HepG2 (cell line): ENCODE data around the gene WFDC5. TPM values are rescaled to one million over a fixed set of nuclear protein-coding genes. Genes with fewer than 3 reads are reported as not detected.

Experiments
- ATAC-seq: fragments of 200-7000 bp; cut with Tn5 transposase; 3 replicates; pipeline ENCODE4 v1.9.1; 2020; ENCODE audit warnings: mild to moderate bottlenecking, moderate library complexity
- BruUV-seq: library from RNA; stranded (reverse); fragments of 400-500 nt; replicated peaks from 2 replicates; lab custom pipeline; 2021; lab: Mats Ljungman, UMichigan
- CTCF ChIA-PET: fragments of 300-600 bp; formaldehyde crosslinking; extraction: SDS; loops from one replicate; lab custom pipeline; 2021; ENCODE audit warnings: low total read pairs, inconsistent platforms, low intra/inter-chr PET ratio; lab: Yijun Ruan, JAX
- POLR2A ChIA-PET: fragments of 350-600 bp; sonication (Branson Sonifier 250); formaldehyde crosslinking; loops from one replicate; lab custom pipeline; 2020; ENCODE audit warnings: antibody characterized with exemption, inconsistent platforms; lab: Yijun Ruan, JAX
- DNase-seq: peaks from one replicate; pipeline ENCODE4 v3.0.0-alpha.2; 2015; ENCODE audit warnings: low spot score
- FAIRE-seq: peaks from 3 replicates; lab custom pipeline; 2011; peaks lifted over from hg19 to GRCh38; lab: Jason Lieb, UNC
- H2AFZ ChIP-seq: one replicate; pipeline ENCODE4 v1.6.1; 2011; ENCODE audit warnings: low read length, inconsistent platforms
- H3K27ac ChIP-seq: fragments of 300-600 bp; 3 replicates; pipeline ENCODE4 v1.8.0; 2011; ENCODE audit warnings: mixed run types, mild to moderate bottlenecking, mixed read lengths, low read length, inconsistent platforms; ENCODE audit not compliant: insufficient read depth; ENCODE audit errors: extremely low read length
- H3K27me3 ChIP-seq, 2 experiments: fragments of 200-600 bp in 1 of 2; 2 replicates in 1 of 2; 3 replicates in 1 of 2; pipeline versions ENCODE4 v1.6.0 to v1.8.0; 2011; ENCODE audit warnings: low read length in 2 of 2, mild to moderate bottlenecking in 2 of 2, moderate library complexity in 2 of 2, inconsistent platforms in 1 of 2; ENCODE audit not compliant: insufficient read depth in 2 of 2, control insufficient read depth in 1 of 2
- H3K36me3 ChIP-seq, 2 experiments: fragments of 200-600 bp in 1 of 2; replicated peaks in 1 of 2; 2 replicates in 1 of 2; 3 replicates in 1 of 2; pipeline versions ENCODE4 v1.5.1 to v1.8.0; 2011; ENCODE audit warnings: low read length in 2 of 2, inconsistent platforms in 1 of 2; ENCODE audit not compliant: insufficient read depth in 2 of 2, control insufficient read depth in 1 of 2
- H3K4me1 ChIP-seq: 2 replicates; pipeline ENCODE4 v1.5.1; 2012; ENCODE audit warnings: low read length, inconsistent platforms; ENCODE audit not compliant: insufficient read depth
- H3K4me2 ChIP-seq: 2 replicates; pipeline ENCODE4 v1.6.0; 2011; ENCODE audit warnings: low read depth, low read length, inconsistent platforms
- H3K4me3 ChIP-seq, 3 experiments: fragments of 200-600 bp in 1 of 3; sonication (generic), shearing (Covaris generic) in 1 of 3; replicated peaks in 1 of 3; 2 replicates each; pipeline ENCODE4 v1.5.1; 2011 to 2016; ENCODE audit warnings: low read length in 3 of 3, inconsistent platforms in 2 of 3, low read depth in 2 of 3, mild to moderate bottlenecking in 2 of 3, control low read depth in 1 of 3, mixed read lengths in 1 of 3; ENCODE audit not compliant: insufficient read depth in 1 of 3
- H3K79me2 ChIP-seq: one replicate; pipeline ENCODE4 v1.6.1; 2011; ENCODE audit warnings: low read length, inconsistent platforms; ENCODE audit not compliant: insufficient read depth
- H3K9ac ChIP-seq: 2 replicates; pipeline ENCODE4 v1.6.0; 2011; ENCODE audit warnings: mild to moderate bottlenecking, low read depth, low read length, inconsistent platforms; ENCODE audit not compliant: insufficient read depth
- H3K9me3 ChIP-seq: 2 replicates; pipeline ENCODE4 v1.5.1; 2012; ENCODE audit warnings: mild to moderate bottlenecking, low read length
- H4K20me1 ChIP-seq: 2 replicates; pipeline ENCODE4 v1.6.0; 2011; ENCODE audit warnings: inconsistent platforms, mild to moderate bottlenecking, low read length, moderate library complexity; ENCODE audit not compliant: insufficient read depth
- AHR ChIP-seq: IDR thresholded peaks from 2 replicates; pipeline ENCODE4 v1.6.1; 2018; ENCODE audit warnings: missing genetic modification reagents, missing compliant biosample characterization
- CAMTA2 ChIP-seq: sonication (generic); formaldehyde crosslinking; IDR thresholded peaks from 2 replicates; pipeline ENCODE4 v1.4.0; 2020; ENCODE audit warnings: mild to moderate bottlenecking, missing genetic modification reagents, borderline replicate concordance
- DRAP1 ChIP-seq: IDR thresholded peaks from 2 replicates; pipeline ENCODE4 v1.6.1; 2016; ENCODE audit warnings: missing genetic modification reagents, missing compliant biosample characterization
- FOSL2 ChIP-seq: sonication (generic); formaldehyde crosslinking; IDR thresholded peaks from 2 replicates; pipeline ENCODE4 v1.4.0; 2020; ENCODE audit warnings: missing genetic modification reagents
- HOXA7 ChIP-seq: sonication (generic); formaldehyde crosslinking; IDR thresholded peaks from 2 replicates; pipeline ENCODE4 v1.8.1; 2022; ENCODE audit warnings: mild to moderate bottlenecking, missing genetic modification reagents, moderate library complexity
- KLF12 ChIP-seq: sonication (generic); formaldehyde crosslinking; IDR thresholded peaks from 2 replicates; pipeline ENCODE4 v1.4.0; 2020; ENCODE audit warnings: missing genetic modification reagents, borderline replicate concordance
- MNT ChIP-seq: fragments of 450-650 bp; IDR thresholded peaks from 2 replicates; pipeline ENCODE4 v1.6.1; 2016
- MTF1 ChIP-seq: sonication (generic); formaldehyde crosslinking; IDR thresholded peaks from 2 replicates; pipeline ENCODE4 v1.5.0; 2020; ENCODE audit warnings: missing genetic modification reagents
- MXD4 ChIP-seq: IDR thresholded peaks from 2 replicates; pipeline ENCODE4 v1.6.1; 2016; ENCODE audit warnings: mild to moderate bottlenecking, missing biosample characterization, missing genetic modification reagents
- PAF1 ChIP-seq: IDR thresholded peaks from 2 replicates; pipeline ENCODE4 v1.6.1; 2016; ENCODE audit warnings: missing genetic modification reagents, missing compliant biosample characterization
- RBM39 ChIP-seq: fragments of 200-400 bp; formaldehyde crosslinking; IDR thresholded peaks from one replicate; pipeline ENCODE4 v1.6.1; 2018; ENCODE audit warnings: antibody characterized with exemption, mild to moderate bottlenecking, low read depth, low read length; ENCODE audit not compliant: poor library complexity, severe bottlenecking
- SKI ChIP-seq: fragments of 450-650 bp; IDR thresholded peaks from one replicate; pipeline ENCODE4 v1.6.1; 2018; ENCODE audit warnings: mild to moderate bottlenecking; ENCODE audit not compliant: partially characterized antibody
- ZBTB40 ChIP-seq, 2 experiments: fragments of 450-650 bp in 1 of 2; sonication (generic) in 1 of 2; formaldehyde crosslinking in 1 of 2; IDR thresholded peaks; 2 replicates each; pipeline versions ENCODE4 v1.6.1 to v1.8.0; 2016 to 2022; ENCODE audit warnings: antibody characterized with exemption in 1 of 2, mild to moderate bottlenecking in 1 of 2, missing genetic modification reagents in 1 of 2
- ZNF576 ChIP-seq: sonication (generic); formaldehyde crosslinking; IDR thresholded peaks from 2 replicates; pipeline ENCODE4 v1.4.0; 2020; ENCODE audit warnings: mild to moderate bottlenecking, missing genetic modification reagents
- ZNF839 ChIP-seq: sonication (generic); formaldehyde crosslinking; IDR thresholded peaks from 2 replicates; pipeline ENCODE4 v1.4.0; 2020; ENCODE audit warnings: missing genetic modification reagents, mild to moderate bottlenecking, borderline replicate concordance
- WGBS: methylation state at CpG from one replicate; pipeline ENCODE4 v1.1.6; 2017; ENCODE audit warnings: low lambda C conversion rate; 5-methylcytosine and 5-hydroxymethylcytosine counted together
- in situ Hi-C: cut with HindIII; loops from 2 replicates; pipeline ENCODE4 v1.10.0; 2017; ENCODE audit warnings: low pct_unique_long_range_greater_than_20kb; ENCODE audit not compliant: extremely low pct_ligation_motif_present
- intact Hi-C: fragments of 100-400 bp; cut with micrococcal nuclease; formaldehyde crosslinking; loops from one replicate; pipeline ENCODE4 v1.10.0; 2022; ENCODE audit not compliant: unreplicated experiment
- polyA plus RNA-seq, 8 experiments: library from polyadenylated mRNA; depleted of rRNA in 3 of 8; stranded (reverse) in 7 of 8; unstranded in 1 of 8; fragments of >200 nt; fragmentation: Illumina TruSeq in 4 of 8; extraction: Trizol in 4 of 8; gene quantifications; 2 replicates each; pipeline versions ENCODE4 v1.2.1 to v1.2.3, GENCODE V29; 2011 to 2016; ENCODE audit warnings: low read depth in 4 of 8, missing spikeins in 1 of 8, mixed read lengths in 1 of 8; ENCODE audit not compliant: insufficient read depth in 1 of 8
- total RNA-seq, 5 experiments: library from RNA; depleted of rRNA; stranded (reverse); fragments of >200 nt; fragmentation: Illumina TruSeq; extraction: Trizol; gene quantifications; 2 replicates each; pipeline ENCODE4 v1.2.3, GENCODE V29; 2016; ENCODE audit warnings: low read depth in 1 of 5

Gene WFDC5
- total and polyA plus RNA-seq, 2 of the 13 experiments (the other 11 are each of a cell fraction or from before 2014, with no cell fraction given) = not detected

GRCh38 chr20:45103072-45103471 lies 11.9 kb downstream of the WFDC5 start:
- Histone ChIP-seq H2AFZ (no peak overlapping the region), H3K4me3 (no peak overlapping the region), H3K27me3 (peaks cover 1 to 35% of the 10 kb centered on the region in 2 experiments), H3K4me2 (no peak overlapping the region), H3K79me2 (no peaks in the 10 kb centered on the region), H3K9ac (no peak overlapping the region), H3K36me3 (no peaks in the 10 kb centered on the region), H3K9me3 (no peaks in the 10 kb centered on the region), H3K27ac (no peak overlapping the region), H3K4me1 (peaks cover 12% of the 10 kb centered on the region), H4K20me1 (no peaks in the 10 kb centered on the region)
- TF ChIP-seq MTF1 (CRISPR knock-in tag) = no peak
- no peak for TF ChIP-seq AHR (CRISPR knock-in tag)
- TF ChIP-seq DRAP1 = no peak
- TF ChIP-seq MXD4 = no peak
- no peak for TF ChIP-seq RBM39
- TF ChIP-seq ZNF839 (CRISPR knock-in tag) = no peak
- no peak for TF ChIP-seq KLF12 (CRISPR knock-in tag)
- TF ChIP-seq MNT = no peak
- no peak for TF ChIP-seq SKI
- TF ChIP-seq HOXA7 = no peak
- TF ChIP-seq CAMTA2 (CRISPR knock-in tag) = no peak
- no peak for TF ChIP-seq PAF1 (CRISPR knock-in tag)
- TF ChIP-seq ZBTB40 (IDR thresholded peaks at IDR 0.05) = no peak
- no peak for TF ChIP-seq ZBTB40 (CRISPR knock-in tag; IDR thresholded peaks at IDR 0.05)
- TF ChIP-seq ZNF576 (CRISPR knock-in tag) = no peak
- TF ChIP-seq FOSL2 (CRISPR knock-in tag) = no peak
- ATAC-seq (no peak), FAIRE-seq (no peak), DNase-seq (no peak)
- in situ Hi-C loops = no loop called here
- no TSS peak for BruUV-seq
- POLR2A ChIA-PET = no interaction called here
- CTCF ChIA-PET = no interaction called here
- intact Hi-C loops = no loop called here
- 34% methylated on average over 2 of the region's 2 CpGs for WGBS
